HG02588 (cell line): ENCODE data around the gene CAPN10.

ENCODE experiments used
- ATAC-seq: cut with Tn5 transposase; IDR thresholded peaks from one replicate; pipeline ENCODE4 v1.9.1; 2021; ENCODE audit warnings: mild to moderate bottlenecking, moderate library complexity; ENCODE audit not compliant: unreplicated experiment

The CAPN10 gene

DNA sequence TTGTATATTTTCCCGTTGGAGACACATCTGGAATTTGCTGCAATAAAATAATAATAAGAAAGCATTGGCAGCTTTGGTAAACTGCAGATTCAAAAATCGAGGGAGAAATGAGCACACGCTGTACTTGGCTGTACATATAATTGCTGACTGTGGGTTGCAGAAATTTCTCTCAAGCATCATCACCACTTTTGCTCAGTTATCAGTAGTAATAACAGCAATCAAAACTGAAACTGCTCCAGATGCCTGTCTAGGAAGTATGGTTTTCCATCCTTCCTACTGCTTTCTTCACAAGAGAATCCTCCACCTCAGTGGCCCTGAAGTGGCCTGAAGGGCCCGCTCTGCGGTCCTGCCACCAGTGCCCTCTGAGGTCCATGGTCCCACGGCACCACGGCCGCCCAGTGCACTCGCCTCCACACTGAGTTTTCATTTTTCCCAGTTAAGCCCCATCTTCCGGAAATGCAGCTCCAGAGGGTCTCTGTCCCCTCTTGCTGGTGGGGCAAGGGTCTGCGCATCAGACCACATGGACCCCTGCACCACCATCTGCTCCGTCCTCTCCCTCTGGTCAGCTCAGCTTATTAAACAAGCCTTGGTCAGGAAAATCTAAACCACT, 22.5 kb upstream of the CAPN10 start:
- no peak for ATAC-seq

DNA sequence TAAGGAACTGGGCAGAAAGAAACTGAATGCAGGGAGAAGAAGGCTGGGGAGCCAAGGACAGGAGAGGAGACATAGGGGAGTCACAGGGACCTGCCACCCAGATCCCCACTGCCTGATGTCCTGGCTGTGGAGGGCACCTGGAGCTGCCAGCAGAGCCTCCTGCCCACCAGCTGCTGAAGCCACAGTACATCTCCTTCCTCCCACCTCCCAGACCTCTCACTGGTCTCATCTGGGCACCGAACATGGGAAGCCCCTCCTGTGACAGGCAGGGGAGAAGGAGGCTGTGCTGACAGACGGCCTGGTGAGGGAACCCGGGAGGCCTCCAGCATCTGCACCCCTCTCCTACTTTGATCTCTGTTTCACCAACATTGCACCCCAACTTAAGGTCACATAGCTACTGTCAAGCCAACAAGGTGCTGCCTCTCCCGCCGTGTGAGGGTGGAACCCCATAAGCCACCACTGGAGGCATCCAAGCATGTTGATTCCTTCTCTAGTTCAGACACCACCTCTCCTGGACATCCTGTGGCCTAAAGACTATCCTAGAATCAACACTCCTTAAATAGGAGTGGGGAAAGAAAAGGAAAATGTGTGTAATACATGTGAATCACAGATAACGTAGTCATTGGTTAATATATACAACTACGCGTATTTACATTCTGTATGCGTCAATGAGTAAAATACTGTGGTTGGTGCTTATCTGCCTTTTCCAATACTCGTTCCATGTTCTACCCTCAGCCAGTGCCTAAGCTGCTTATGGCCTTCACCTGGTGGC, 21.8 kb upstream of the CAPN10 start:
- ATAC-seq, result no peak

DNA sequence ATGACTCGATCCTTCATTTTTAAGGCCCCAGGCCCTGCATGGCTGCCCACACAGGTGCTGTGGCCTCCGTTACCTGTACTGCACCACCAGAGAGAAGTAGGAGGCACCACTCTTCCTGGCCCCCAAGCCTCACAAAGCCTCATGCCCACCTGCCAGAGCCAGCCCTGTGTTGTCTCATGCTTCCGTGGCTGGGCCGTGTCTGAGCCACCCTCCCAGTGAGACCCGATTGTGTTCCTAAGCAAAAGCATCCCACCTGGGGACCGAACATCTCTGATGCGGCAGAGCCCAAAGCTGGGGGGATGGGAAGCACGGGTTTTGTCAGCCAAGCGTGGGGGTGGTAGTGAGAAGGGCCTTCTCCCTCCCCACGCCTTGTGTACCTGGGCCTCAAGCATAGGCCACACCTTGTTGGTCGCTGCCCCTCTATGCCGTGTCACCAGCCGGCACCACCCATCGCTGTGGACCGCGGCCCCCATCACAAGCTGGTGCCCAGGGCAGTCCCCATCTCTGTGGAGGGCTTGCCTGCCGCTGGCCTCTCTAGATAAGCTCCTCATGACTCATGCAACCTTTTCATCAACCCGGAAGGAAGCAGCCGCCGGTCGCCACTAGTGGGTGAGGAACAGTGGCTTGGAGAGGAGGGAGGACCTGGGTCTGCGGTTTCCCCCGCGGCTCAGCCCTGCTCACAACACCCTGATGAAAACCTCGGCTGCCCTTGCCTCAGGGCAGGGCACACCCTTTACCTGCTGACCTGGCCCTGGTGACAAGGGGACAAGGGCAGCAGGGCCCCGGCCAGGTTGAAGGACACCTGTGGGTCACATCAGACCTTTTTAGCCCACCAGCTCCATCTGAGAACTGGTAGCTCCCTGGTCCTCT, 21.0 kb upstream of the CAPN10 start:
- peak; percentile 28 for ATAC-seq

DNA sequence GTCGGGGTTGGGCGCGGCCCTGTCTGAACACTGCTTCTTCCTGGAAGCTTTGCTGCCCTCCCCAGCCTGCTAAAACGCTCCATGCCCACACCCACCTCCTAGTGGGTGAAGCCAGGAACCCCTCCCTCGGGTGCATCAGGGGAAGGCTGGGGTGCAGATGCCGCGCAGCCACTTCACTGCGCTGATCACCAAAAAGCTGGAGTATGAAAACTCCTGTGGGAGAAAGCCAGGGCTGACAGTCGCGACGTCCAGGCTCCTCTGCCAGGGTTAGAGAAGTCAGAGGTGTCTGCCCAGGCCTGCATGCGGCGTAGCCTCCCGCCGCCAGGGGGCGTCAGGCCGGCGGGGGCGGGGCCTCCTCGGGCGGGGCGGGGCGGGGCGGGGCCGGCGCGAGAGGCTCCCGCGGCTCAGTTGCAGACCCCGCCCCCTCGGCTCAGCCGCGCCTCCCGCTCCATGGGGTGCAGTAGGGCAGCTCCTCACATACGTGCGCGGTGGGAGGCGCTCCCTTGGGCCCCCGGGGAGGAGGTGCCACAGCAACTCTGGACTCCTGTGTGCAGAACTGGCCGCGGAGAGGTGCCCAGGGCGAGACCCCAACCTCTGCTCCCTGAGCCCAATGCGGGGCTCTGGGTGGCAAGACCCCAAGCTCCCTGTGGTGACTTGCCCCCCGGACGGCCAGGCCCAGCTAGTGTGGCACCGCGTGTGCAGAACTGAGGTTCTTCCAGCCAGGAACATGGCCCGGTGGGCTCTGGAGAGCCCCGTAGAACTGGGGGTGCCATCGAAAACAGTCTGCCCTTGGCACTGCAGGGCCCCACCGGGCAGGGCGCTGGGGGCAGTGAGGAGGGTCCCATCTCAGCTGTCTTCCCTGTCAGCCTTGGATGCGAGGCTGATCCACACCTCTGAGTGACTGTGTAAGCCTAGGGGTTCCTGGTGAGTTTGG, 20.1 kb upstream of the CAPN10 start:
- ATAC-seq, result peak; percentile 43

DNA sequence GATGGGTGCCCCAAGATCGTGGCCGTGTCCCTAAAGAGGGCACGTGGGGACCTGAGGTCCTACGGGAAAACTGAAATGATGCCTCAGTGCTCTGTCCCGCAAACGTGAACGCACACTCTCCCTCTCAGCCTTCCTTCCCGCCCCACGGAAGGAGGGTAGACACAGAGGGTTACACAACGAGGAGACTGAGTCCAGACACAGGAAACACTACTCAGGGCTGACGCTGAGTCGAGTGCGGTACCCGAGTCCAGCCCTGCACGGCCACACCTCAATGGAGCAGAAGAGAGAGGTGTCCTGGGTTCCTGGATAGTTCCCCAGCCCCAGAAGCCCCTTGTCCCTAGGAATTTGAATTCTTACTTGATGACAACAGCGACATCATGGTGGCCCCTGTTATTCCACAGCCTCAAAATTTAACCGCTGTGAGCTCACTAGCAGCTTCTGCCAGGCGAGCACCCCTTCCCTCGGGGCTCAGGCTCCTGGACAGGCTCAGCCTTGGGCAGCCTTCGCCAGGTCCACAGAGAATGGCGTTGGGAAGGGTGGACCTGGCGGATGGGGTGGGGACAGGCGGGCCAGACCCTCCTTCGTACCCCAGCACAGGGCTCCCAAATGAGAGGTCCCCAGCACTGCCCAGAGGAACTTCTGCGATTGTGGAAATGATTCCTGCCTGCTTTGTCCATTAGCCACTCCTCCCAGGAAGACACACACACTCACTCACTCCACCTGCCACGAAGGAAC, 19.2 kb upstream of the CAPN10 start:
- ATAC-seq, result no peak

DNA sequence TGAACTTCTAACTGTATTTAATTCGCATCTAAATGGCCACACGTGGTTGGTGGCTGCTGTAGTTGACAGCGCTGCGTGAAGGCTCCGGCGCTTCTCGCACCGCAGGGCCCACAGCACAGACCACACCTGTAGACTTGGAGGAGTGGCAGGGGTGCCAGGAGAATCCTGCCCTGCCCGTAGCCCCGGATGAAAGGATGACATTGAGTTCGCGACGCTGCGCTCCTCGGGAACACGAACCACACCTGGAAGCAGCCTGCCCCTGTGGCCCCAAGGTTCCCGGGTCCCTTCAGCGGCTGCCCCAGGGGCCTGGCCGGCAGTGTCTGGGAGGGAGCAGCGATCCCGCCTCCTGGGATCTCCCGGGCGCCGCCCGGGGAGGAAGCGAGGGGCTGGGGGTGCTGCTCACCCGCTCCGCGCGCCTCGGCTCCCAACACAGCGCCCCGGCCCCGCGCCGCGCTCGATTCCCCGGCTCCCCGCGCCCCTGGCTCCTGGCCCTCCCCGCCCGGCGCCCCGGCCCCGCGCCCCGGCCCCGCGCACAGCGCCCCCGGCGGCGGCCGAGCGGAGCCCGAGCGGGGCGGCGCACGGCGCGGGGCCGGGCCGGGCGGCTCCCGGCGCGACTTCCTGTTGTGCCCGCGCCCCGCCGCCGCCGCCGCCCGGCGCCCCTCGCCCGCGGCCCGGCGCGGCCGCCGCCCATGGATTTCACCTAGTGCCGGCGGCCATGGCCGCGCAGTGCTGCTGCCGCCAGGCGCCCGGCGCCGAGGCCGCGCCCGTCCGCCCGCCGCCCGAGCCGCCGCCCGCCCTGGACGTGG, 18.5 kb upstream of the CAPN10 start, which contains the start of gene RNPEPL1:
RNPEPL1 (plus strand) TSS at position 613 of the 806 bp plus-strand sequence; CDS start at position 716, 103 bp downstream.
- peak; percentile 32 for ATAC-seq

DNA sequence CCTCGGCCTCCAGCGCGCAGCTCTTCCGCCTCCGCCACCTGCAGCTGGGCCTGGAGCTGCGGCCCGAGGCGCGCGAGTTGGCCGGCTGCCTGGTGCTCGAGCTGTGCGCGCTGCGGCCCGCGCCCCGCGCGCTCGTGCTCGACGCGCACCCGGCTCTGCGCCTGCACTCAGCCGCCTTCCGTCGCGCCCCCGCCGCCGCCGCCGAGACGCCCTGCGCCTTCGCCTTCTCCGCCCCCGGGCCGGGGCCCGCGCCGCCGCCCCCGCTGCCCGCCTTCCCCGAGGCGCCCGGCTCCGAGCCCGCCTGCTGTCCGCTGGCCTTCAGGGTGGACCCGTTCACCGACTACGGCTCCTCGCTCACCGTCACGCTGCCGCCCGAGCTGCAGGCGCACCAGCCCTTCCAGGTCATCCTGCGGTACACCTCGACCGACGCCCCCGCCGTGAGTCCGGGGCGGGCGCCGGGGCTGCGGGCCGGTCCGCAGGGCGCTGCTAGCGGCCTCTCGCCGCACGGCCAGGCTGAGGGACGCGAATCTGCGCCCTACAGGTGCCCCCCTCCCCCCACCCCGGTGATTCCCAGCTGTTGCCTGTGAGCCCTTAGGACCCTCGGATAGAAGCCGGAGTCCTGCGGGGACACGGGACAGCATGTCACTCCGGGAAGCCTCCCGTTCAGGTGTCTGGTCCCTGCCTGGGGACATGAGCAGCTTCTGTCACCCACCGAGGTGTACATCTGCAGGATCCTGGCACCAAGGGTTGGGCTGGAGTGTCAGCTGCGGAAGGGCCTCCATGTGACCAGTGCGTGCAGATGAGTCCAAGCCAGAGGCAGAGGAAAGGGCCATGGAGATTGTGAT, 17.6 kb upstream of the CAPN10 start:
- peak; percentile 21 for ATAC-seq

DNA sequence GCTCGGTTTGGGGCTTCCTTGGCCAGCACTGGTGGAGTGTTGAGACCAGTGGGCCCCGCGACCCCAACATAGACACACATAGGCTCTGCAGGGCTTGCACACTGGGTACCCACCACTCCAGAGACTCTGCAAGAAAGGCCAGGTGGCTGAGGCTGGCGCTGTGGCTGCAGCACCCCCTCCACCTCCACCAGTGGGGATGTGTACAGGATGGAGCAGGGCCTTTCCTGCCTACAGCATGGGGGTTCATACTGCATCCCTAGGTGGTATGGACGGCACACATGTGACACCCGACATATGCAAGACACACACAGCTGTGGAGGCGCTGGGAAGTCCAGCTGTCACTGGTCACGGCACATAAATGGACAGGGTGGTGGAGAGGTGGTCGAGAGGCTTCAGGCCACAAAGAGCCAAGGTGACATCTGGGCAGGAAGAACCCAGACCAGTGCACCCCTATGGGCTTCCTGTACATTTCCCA, 17.0 kb upstream of the CAPN10 start:
- ATAC-seq, result no peak

DNA sequence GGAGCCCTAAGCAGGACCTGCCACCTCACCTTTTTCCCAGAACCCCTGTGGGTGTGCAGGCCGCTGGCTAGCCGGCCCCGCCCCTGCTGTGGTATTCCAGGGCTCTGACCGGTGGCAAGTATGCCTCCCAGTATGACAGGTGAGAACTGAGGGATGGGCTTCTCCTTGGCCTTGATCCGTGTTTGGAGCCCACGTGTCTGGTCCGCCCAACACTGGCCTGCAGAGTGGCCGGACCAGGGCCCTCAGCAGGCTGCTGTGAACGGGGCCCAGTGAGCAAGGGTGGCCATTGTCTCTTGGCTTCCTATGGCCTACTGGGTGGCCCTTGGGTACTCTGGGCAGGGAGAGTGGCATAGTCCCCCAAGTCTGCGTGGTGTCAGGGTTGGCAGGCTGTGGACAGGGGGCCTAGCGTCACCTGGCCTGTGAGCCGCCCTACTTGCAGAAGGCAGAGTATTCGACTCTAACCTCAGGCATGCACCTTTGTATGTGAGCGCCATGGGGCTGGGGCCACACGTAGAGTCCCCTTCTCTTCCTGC, 16.5 kb upstream of the CAPN10 start:
- no peak for ATAC-seq

DNA sequence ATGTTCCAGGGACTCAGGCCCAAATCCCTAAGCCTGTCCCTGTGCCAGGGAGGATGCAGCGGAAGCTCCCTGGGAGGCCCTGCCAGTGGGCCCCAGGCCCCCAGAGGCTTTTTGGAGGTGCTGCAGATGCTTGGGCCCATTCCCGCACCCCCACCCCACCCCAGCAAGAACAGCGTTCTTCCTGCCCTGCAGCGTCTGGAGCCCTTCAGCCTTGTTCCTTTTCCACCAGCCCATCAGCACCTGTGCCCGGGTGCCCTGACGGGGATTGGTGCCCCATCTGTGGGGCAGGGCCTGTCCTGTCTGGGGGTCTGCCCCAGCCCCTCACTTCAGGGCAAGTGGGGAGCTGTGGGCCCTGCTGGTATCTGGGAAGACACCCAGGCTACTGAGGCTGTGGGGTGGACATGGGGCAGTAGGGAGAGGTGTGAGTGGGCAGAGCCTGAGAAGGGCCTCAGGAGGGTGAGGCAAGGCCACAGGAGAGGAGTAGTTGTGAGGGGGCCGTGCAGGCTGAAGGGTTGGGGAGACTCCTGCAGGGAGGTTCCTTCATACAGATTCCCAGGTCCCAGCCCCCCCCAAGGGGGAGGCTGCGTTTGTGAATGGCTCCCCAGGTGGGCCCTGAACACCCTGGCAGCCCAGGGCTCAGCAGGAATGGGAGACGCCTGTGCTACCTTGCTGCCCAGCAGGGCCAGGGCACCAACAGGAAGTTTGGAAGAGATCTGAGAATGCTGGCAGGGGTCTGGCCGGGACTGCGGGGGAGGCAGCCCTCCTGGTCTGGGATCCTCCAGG, 15.8 kb upstream of the CAPN10 start:
- ATAC-seq, result no peak

DNA sequence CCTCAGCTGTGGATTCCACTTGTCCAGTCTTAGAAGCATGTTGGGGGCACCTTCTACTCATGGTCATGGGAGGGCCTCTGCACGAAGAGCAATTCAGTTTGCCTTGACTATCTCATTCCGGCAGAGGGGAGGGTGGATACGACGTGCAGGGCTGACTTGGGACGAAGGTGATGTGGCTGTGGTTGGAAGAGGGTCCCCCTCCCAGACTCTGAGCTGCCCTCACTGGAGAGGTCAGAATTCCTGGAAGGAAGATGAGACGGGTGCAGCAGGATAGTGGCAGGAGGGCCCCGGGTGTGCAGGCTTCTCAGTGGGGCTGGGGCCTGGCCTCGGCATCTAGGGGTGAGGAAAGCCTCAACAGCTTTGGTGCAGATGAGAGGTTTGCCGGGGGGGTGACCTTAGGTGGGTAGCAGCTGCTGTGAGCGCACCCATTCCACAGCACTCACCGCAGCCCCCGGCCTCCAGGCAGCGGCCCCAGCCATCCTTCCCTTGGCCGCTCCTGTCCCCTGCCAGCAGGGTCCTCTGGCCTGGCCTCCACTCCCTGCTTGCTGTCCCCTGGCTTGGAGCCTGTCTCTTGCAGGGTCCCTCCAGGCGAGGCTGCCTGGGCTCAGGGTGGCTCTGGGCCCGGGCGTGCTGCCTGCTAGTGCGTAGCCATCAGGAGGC, 15.1 kb upstream of the CAPN10 start:
- no peak for ATAC-seq

DNA sequence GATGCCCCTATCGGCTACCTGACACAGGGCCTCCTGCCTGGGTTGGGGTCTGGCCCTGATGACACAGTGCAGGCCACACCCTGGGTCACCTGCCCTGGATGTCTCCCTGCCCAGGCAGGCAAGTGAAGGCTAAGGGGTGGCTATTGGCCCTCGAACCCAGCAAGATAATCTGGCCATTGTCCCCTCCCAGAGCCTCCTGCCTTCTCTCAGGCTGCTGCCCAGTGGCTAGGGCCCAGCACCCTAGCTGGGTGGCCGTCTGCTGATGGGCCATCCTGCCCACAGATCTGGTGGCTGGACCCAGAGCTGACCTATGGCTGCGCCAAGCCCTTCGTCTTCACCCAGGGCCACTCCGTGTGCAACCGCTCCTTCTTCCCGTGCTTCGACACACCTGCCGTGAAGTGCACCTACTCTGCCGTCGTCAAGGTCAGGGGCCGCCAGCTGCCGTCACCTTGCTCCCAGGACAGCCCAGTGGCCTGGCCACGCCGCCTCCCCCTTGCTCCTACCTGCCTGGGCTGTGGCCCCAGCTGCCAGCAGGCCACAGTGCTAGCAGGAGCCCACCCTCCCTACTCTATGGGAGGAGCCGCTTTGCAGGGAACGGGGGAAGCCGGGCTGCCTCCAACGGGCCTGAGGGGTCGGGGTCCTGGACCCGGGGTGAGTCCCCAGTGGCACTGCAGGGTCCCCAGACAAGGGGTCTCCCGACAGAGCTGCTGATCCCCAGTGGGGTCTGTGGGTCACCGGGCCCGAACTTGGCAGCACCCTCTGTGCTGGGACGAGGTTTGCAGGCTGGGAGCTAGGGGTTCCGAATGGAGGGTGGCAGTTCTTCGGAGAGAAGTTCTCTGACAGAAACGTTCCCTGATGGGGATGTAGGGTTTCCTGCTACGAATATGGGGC, 14.1 kb upstream of the CAPN10 start:
- ATAC-seq, result no peak

DNA sequence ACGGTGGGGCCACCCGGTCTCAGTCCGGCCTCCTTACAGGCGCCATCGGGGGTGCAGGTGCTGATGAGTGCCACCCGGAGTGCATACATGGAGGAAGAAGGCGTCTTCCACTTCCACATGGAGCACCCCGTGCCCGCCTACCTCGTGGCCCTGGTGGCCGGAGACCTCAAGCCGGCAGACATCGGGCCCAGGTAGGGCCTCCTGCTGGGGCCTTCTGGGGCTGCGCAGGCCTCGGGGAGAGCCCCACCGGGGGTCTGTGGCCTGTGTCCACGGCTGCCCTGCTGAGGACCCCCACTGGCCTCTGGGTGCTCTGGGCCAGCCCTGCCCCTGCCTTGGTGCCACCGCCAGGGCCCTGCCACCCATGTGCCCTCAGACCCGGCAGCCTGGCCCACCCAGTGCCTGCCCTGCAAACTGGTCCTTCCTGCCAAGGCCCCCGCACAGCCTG, 13.4 kb upstream of the CAPN10 start:
- no peak for ATAC-seq

DNA sequence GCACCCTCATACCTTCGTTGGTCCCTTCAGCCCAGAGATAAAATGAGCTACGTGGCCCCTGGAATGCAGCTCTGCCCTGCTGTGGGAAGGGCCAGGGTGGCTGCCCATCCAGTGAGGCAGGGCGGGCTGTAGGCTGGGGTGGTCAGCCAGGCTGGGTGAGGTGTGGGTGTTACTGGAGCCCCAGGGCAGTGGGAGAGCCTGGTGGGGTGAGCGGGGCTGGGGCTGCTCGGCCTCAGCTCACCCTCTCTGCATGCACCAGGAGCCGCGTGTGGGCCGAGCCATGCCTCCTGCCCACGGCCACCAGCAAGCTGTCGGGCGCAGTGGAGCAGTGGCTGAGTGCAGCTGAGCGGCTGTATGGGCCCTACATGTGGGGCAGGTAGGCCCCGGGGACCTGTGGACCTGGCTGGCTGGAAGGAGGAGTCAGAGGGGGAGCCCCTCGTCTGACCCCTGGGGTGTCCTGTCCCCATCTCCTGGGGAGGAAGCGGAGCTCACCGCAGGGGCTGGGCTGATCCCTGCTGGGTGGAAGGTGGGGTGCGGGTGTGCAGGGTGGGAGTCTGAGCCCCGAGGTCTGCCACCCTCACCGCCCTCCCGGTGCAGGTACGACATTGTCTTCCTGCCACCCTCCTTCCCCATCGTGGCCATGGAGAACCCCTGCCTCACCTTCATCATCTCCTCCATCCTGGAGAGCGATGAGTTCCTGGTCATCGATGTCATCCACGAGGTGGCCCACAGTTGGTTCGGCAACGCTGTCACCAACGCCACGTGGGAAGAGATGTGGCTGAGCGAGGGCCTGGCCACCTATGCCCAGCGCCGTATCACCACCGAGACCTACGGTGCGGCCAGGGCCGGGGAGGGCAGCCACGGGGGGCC, 12.8 kb upstream of the CAPN10 start:
- ATAC-seq, result no peak
